Panc1 (cell line): ENCODE data around the gene PPM1M.

Experiments used
- CTCF ChIP-seq: fragments of 450-650 bp; IDR thresholded peaks from 2 replicates; pipeline ENCODE4 v1.5.1; 2017; ENCODE audit warnings: mild to moderate bottlenecking
- POLR2AphosphoS5 ChIP-seq: IDR thresholded peaks from 2 replicates; pipeline ENCODE4 v1.6.1; 2012; ENCODE audit warnings: mild to moderate bottlenecking, low read depth, low read length, moderate library complexity
- REST ChIP-seq, 2 experiments: IDR thresholded peaks; 2 replicates each; pipeline ENCODE4 v1.6.1; 2011 to 2012; ENCODE audit warnings: low read depth in 2 of 2, control low read depth in 1 of 2, low read length in 1 of 2, mild to moderate bottlenecking in 1 of 2, moderate library complexity in 1 of 2; ENCODE audit not compliant: insufficient read depth in 1 of 2
- SIN3A ChIP-seq: IDR thresholded peaks from 2 replicates; pipeline ENCODE4 v1.6.1; 2012; ENCODE audit warnings: low read depth, mild to moderate bottlenecking, low read length, moderate library complexity, borderline replicate concordance; ENCODE audit not compliant: insufficient read depth
- TCF7L2 ChIP-seq: IDR thresholded peaks from 2 replicates; pipeline ENCODE4 v1.6.1; 2011; ENCODE audit warnings: mild to moderate bottlenecking, low read depth, low read length, inconsistent platforms

GRCh38 chr3:52223449-52224408 lies 21.8 kb upstream of the PPM1M start:
- TF ChIP-seq CTCF: no peak
- TF ChIP-seq POLR2AphosphoS5: no peak
- TF ChIP-seq SIN3A: no peak
- TF ChIP-seq REST (IDR thresholded peaks at IDR 0.05; ENCODE audit: insufficient read depth in 1 of 2, low read depth in 2 of 2, low read length in 1 of 2): no peak
- no peak for TF ChIP-seq TCF7L2
